ENCODE data around the gene NDUFS1.
A peak's percentile ranks its signal among the peaks of the same experiment; 100 is the strongest.
"Not testable (repeated sequence)": the region's sequence is repeated elsewhere in the genome, so short reads cannot be mapped to it uniquely, and the experiment has no call there.

The NDUFS1 gene

DNA sequence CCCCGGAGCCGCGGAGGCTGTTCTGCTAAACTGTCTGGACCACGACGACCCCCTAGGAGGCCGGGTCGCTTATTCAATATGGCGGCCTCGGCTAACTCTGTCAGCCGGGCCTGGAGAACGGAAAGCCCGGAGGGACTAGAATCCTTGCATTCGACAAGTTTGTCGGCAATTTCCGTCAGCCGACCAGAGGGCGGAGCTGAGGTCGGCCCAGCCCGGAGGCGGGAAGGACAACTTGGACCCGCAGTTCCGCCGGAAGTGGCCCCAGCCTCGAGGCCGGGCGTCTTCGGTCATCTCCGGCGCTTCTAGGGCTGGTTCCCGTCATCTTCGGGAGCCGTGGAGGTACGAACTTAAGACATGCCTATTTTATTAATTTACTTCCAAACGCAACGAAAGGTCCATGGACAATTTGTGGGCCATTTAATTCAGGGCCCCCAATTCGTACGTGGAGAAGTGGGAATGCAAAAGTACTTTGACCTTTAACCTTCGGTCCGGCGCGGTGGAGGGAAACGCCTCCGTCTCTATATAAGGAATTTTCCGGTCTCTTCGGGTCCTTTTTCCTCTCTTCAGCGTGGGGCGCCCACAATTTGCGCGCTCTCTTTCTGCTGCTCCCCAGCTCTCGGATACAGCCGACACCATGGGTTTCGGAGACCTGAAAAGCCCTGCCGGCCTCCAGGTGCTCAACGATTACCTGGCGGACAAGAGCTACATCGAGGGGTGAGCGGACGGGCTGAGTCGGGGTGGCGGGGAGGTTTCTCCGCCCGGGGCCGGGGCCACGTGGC is at the start of gene NDUFS1, which contains the start of gene EEF1B2:
NDUFS1 (minus strand) TSS at position 99 of the 779 bp plus-strand sequence. CDS start 5,766 bp downstream, outside the sequence.
EEF1B2 (plus strand) TSS at position 550 of the 779 bp plus-strand sequence; CDS start at position 635, 85 bp downstream.
- in situ Hi-C loops (cut with HindIII; ENCODE audit: low sequenced_read_pairs) = no loop called here
- TF ChIP-seq, protein P1, sequence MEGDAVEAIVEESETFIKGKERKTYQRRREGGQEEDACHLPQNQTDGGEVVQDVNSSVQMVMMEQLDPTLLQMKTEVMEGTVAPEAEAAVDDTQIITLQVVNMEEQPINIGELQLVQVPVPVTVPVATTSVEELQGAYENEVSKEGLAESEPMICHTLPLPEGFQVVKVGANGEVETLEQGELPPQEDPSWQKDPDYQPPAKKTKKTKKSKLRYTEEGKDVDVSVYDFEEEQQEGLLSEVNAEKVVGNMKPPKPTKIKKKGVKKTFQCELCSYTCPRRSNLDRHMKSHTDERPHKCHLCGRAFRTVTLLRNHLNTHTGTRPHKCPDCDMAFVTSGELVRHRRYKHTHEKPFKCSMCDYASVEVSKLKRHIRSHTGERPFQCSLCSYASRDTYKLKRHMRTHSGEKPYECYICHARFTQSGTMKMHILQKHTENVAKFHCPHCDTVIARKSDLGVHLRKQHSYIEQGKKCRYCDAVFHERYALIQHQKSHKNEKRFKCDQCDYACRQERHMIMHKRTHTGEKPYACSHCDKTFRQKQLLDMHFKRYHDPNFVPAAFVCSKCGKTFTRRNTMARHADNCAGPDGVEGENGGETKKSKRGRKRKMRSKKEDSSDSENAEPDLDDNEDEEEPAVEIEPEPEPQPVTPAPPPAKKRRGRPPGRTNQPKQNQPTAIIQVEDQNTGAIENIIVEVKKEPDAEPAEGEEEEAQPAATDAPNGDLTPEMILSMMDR (IDR thresholded peaks at IDR 0.05; ENCODE audit: low read depth, low read length, missing control alignments) = no peak
- DNase-seq (ENCODE audit: low read depth) = peak; percentile 97
- H3K4me3 ChIP-seq (ENCODE audit: low read depth, low read length) = peak within 1 kb of the TSS; percentile 77

DNA sequence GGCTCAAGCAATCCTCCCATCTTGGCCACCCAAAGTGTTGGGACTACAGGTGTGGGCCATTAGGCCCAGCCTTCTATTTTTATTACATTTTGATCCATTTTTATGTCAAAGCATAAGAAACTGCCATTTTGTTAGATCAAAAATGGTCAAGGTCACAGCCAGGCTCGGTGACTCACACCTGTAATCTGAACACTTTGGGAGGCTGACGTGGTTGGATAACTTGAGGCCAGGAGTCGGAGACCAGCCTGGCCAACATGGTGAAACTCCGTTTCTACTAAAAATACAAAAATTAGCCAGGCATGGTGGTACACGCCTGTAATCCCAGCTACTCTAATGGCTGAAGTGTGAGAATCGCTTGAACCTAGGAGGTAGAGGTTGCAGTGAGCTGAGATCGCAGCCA is 49.7 kb upstream of the NDUFS1 start:
- in situ Hi-C loops (cut with HindIII; ENCODE audit: low sequenced_read_pairs) = no loop called here
- H3K4me3 ChIP-seq (ENCODE audit: low read depth, low read length) = no peak overlapping the region
- TF ChIP-seq, protein P1 (IDR thresholded peaks at IDR 0.05; ENCODE audit: low read depth, low read length, missing control alignments) = no peak
- DNase-seq (ENCODE audit: low read depth) = no peak

DNA sequence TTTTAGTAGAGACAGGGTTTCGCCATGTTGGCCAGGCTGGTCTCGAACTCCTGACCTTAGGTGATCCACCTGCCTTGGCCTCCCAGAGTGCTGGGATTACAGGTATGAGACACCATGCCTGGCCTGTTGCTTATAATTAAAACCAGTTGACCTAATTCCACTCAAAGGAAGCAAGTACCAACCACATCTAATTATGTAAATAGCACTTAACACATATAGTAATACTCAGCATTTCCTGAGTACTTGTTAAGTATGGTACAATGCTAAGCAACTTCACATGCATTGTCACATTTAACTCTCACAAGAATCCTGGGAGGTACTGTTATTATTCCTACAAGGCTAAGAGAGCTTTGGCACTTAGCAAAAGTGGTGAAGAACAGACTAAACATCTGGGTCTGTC is 48.1 kb upstream of the NDUFS1 start:
- DNase-seq (ENCODE audit: low read depth); H3K4me3 ChIP-seq (ENCODE audit: low read depth, low read length); in situ Hi-C loops (cut with HindIII; ENCODE audit: low sequenced_read_pairs): not testable (repeated sequence)

DNA sequence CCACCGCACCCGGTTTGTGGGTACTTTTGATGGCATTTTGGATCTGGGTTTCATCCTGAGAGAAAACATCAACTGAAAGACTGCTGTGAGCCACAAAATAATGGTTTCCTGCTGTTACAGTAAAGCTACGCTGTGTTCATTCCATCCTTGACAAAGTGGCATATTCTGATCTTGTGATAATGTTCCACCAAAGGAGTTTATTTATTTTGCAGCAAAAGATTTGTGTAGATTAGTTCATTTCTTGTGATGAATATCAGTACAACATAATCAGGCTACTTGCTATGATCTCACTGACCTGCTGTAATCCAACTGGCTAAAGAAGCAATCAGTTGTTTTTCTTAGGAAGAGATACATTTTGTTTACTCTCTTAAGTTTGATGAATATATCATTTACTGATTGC is 45.5 kb upstream of the NDUFS1 start:
- in situ Hi-C loops (cut with HindIII; ENCODE audit: low sequenced_read_pairs) = no loop called here
- TF ChIP-seq, protein P1 (IDR thresholded peaks at IDR 0.05; ENCODE audit: low read depth, low read length, missing control alignments) = no peak

DNA sequence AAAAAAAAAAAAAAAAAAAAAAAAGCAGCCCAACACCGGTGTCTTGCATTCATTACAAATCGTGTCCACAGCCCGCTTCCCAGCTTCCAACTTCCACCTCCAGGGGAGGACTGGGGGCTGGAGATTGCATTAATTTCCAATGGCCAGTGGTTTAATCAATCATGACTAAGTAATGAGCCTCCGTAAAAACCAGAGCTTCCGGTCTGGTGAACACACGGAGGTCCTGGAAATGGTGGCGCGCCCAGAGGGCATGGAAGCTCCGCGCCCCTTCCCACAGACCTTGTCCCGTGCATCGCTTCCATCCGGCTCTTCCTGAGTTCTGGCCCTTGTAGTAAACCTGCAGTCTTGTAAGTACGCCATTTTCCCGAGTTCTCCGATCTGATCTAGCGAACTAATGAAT is 44.1 kb upstream of the NDUFS1 start:
- H3K4me3 ChIP-seq (ENCODE audit: low read depth, low read length) = no peak overlapping the region
- TF ChIP-seq, protein P1 (IDR thresholded peaks at IDR 0.05; ENCODE audit: low read depth, low read length, missing control alignments) = no peak
- no peak for DNase-seq (ENCODE audit: low read depth)
- in situ Hi-C loops (cut with HindIII; ENCODE audit: low sequenced_read_pairs) = no loop called here

More for the DNA sequence above, 45.5 kb upstream of the NDUFS1 start:
- no peak overlapping the region for H3K4me3 ChIP-seq (ENCODE audit: low read depth, low read length)
- no peak for DNase-seq (ENCODE audit: low read depth)

DNA sequence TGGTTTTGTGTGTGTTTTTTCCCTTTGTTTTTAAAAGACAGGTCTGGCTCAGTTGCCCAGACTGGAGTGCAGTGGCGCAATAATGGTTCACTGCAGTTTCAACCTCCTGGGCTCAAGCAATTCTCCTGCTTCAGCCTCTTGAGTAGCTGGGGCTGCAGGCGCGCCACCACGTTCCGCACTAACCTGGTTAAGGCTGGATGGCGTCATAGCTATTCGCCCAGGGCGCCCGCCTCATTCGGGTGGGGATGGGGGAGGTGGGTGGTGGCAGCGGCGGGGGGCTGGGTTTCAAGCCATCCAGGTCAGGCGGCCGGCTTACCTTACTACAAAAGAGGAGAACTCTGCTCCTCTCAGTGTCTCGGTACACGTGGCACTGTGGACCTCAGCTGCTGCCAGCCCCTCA is 43.2 kb upstream of the NDUFS1 start:
- no peak overlapping the region for H3K4me3 ChIP-seq (ENCODE audit: low read depth, low read length)
- in situ Hi-C loops (cut with HindIII; ENCODE audit: low sequenced_read_pairs) = no loop called here
- TF ChIP-seq, protein P1 (IDR thresholded peaks at IDR 0.05; ENCODE audit: low read depth, low read length, missing control alignments) = no peak
- DNase-seq (ENCODE audit: low read depth) = no peak

All from astrocyte of the cerebellum (primary cell).